HUES6 (cell line): ENCODE data around the gene ANTXR1.

ENCODE experiments used
- H3K27ac ChIP-seq: 2 replicates; pipeline ENCODE4 v1.7.0; 2013; ENCODE audit warnings: low read depth, mild to moderate bottlenecking, low read length, inconsistent platforms
- H3K27me3 ChIP-seq: 2 replicates; pipeline ENCODE4 v1.6.1; 2013; ENCODE audit warnings: low read length; ENCODE audit not compliant: control insufficient read depth, insufficient read depth
- H3K36me3 ChIP-seq: 2 replicates; pipeline ENCODE4 v1.6.1; 2013; ENCODE audit warnings: low read length; ENCODE audit not compliant: control insufficient read depth, insufficient read depth
- H3K4me1 ChIP-seq: 2 replicates; pipeline ENCODE4 v1.6.1; 2013; ENCODE audit warnings: low read length; ENCODE audit not compliant: control insufficient read depth, insufficient read depth
- H3K4me3 ChIP-seq: 2 replicates; pipeline ENCODE4 v1.5.1; 2013; ENCODE audit warnings: low read depth, low read length
- H3K9ac ChIP-seq: one replicate; pipeline ENCODE4 v1.6.1; 2013; ENCODE audit warnings: mild to moderate bottlenecking, low read length
- H3K9me3 ChIP-seq: 2 replicates; pipeline ENCODE4 v1.6.1; 2013; ENCODE audit warnings: low read depth, low read length; ENCODE audit not compliant: control insufficient read depth, insufficient read depth

ANTXR1 gene

GRCh38 chr2:69202327-69202726 is 189.3 kb downstream of the ANTXR1 start:
- H3K9me3 ChIP-seq, result no peaks in the 10 kb centered on the region; the same call in 1 of the 2 replicates
- H3K36me3 ChIP-seq, result peaks cover 2% of the 10 kb centered on the region; the same call in 1 of the 2 replicates
- no peak overlapping the region for H3K27ac ChIP-seq
- no peaks in the 10 kb centered on the region for H3K4me1 ChIP-seq
- no peak overlapping the region for H3K9ac ChIP-seq
- H3K27me3 ChIP-seq, result no peaks in the 10 kb centered on the region
- H3K4me3 ChIP-seq, result no peak overlapping the region

GRCh38 chr2:69203166-69203985 is 190.4 kb downstream of the ANTXR1 start:
- Histone ChIP-seq H3K9me3 (no peaks in the 10 kb centered on the region; the same call in none of the 2 replicates), H3K4me1 (no peaks in the 10 kb centered on the region; the same call in 1 of the 2 replicates), H3K9ac (no peak overlapping the region), H3K36me3 (no peaks in the 10 kb centered on the region; the same call in 1 of the 2 replicates), H3K4me3 (no peak overlapping the region), H3K27ac (no peak overlapping the region), H3K27me3 (no peaks in the 10 kb centered on the region)

- Histone ChIP-seq H3K4me3 (no peak overlapping the region), H3K9ac (no peak overlapping the region), H3K27me3 (no peaks in the 10 kb centered on the region), H3K4me1 (peaks cover 12% of the 10 kb centered on the region), H3K36me3 (no peaks in the 10 kb centered on the region; the same call in 1 of the 2 replicates), H3K9me3 (no peaks in the 10 kb centered on the region; the same call in none of the 2 replicates), H3K27ac (no peak overlapping the region)
Observed at GRCh38 chr2:69204654-69205053, 191.7 kb downstream of the ANTXR1 start.

GRCh38 chr2:69205076-69205475 is 192.1 kb downstream of the ANTXR1 start:
- Histone ChIP-seq H3K4me3 (no peak overlapping the region), H3K9me3 (no peaks in the 10 kb centered on the region; the same call in none of the 2 replicates), H3K36me3 (no peaks in the 10 kb centered on the region; the same call in 1 of the 2 replicates), H3K27me3 (no peaks in the 10 kb centered on the region), H3K4me1 (peaks cover 16% of the 10 kb centered on the region), H3K9ac (no peak overlapping the region), H3K27ac (no peak overlapping the region)

GRCh38 chr2:69205491-69205890 is 192.5 kb downstream of the ANTXR1 start:
- Histone ChIP-seq H3K4me3 (no peak overlapping the region), H3K9ac (no peak overlapping the region), H3K36me3 (no peaks in the 10 kb centered on the region; the same call in 1 of the 2 replicates), H3K27me3 (no peaks in the 10 kb centered on the region), H3K4me1 (peaks cover 20% of the 10 kb centered on the region), H3K9me3 (no peaks in the 10 kb centered on the region; the same call in none of the 2 replicates), H3K27ac (no peak overlapping the region)

- Histone ChIP-seq H3K27me3 (no peaks in the 10 kb centered on the region), H3K4me3 (no peak overlapping the region), H3K9ac (no peak overlapping the region), H3K9me3 (no peaks in the 10 kb centered on the region; the same call in none of the 2 replicates), H3K36me3 (no peaks in the 10 kb centered on the region; the same call in 1 of the 2 replicates), H3K4me1 (peaks cover 35% of the 10 kb centered on the region), H3K27ac (no peak overlapping the region)
Observed at GRCh38 chr2:69208023-69208595, 195.1 kb downstream of the ANTXR1 start.

GRCh38 chr2:69209482-69209881 is 196.5 kb downstream of the ANTXR1 start:
- Histone ChIP-seq H3K27ac (no peak overlapping the region), H3K36me3 (no peaks in the 10 kb centered on the region; the same call in 1 of the 2 replicates), H3K27me3 (no peaks in the 10 kb centered on the region), H3K4me1 (peaks cover 35% of the 10 kb centered on the region), H3K4me3 (no peak overlapping the region), H3K9me3 (no peaks in the 10 kb centered on the region; the same call in none of the 2 replicates), H3K9ac (no peak overlapping the region)

- no peaks in the 10 kb centered on the region; the same call in none of the 2 replicates for H3K9me3 ChIP-seq
- peaks cover 35% of the 10 kb centered on the region for H3K4me1 ChIP-seq
- no peak overlapping the region for H3K27ac ChIP-seq
- no peaks in the 10 kb centered on the region for H3K27me3 ChIP-seq
- no peak overlapping the region for H3K9ac ChIP-seq
- H3K36me3 ChIP-seq, result no peaks in the 10 kb centered on the region
- H3K4me3 ChIP-seq, result no peak overlapping the region
Observed at GRCh38 chr2:69210385-69210784, 197.4 kb downstream of the ANTXR1 start.

- Histone ChIP-seq H3K27me3 (no peaks in the 10 kb centered on the region), H3K27ac (no peak overlapping the region), H3K4me1 (peaks cover 35% of the 10 kb centered on the region), H3K4me3 (no peak overlapping the region), H3K36me3 (no peaks in the 10 kb centered on the region), H3K9ac (no peak overlapping the region), H3K9me3 (no peaks in the 10 kb centered on the region; the same call in none of the 2 replicates)
Observed at GRCh38 chr2:69211048-69211447, 198.1 kb downstream of the ANTXR1 start.

- Histone ChIP-seq H3K9me3 (no peaks in the 10 kb centered on the region; the same call in none of the 2 replicates), H3K27me3 (no peaks in the 10 kb centered on the region), H3K27ac (no peak overlapping the region), H3K4me1 (peaks cover 35% of the 10 kb centered on the region), H3K9ac (no peak overlapping the region), H3K36me3 (no peaks in the 10 kb centered on the region), H3K4me3 (no peak overlapping the region)
Observed at GRCh38 chr2:69211686-69212085, 198.7 kb downstream of the ANTXR1 start.
